Fibroblast of lung (primary cell): Measurements from ENCODE around the gene RNF224.

Experiments
- EZH2 ChIP-seq: IDR thresholded peaks from 2 replicates; pipeline ENCODE4 v1.5.1; 2012; ENCODE audit warnings: low read length, control low read depth, mild to moderate bottlenecking; ENCODE audit errors: missing control alignments
- TF ChIP-seq, protein P1 (sequence below), 2 donors: IDR thresholded peaks in 1 of 2; conservative IDR thresholded peaks in 1 of 2; 1 replicate in 1 of 2; 2 replicates in 1 of 2; pipeline ENCODE4 v1.5.1; 2011 to 2012; ENCODE audit warnings: low read length in 2 of 2, control low read depth in 1 of 2, inconsistent platforms in 1 of 2, low read depth in 1 of 2, mild to moderate bottlenecking in 1 of 2

DNA sequence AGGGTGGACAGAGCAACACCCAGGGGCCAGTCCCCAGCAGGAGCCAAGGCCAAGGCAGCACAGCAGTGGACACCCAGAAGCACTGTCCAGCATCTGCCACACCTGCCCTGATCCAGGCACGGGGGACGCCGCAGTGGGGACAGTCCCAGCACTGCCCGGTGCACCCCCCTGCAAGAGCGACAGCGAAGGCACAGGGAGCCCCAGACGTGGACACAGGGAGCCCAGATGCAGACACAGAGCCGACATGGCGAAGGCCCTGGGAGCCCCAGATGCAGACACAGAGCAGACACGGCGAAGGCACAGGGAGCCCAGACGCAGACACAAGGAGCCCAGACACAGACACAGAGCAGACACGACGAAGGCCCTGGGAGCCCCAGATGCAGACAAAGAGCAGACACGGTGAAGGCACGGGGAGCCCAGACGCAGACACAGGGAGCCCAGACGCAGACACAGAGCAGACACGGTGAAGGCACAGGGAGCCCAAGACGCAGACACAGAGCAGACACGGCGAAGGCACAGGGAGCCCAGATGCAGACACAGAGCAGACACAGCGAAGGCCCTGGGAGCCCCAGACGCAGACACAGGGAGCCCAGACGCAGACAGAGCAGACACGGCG is 43.2 kb upstream of the RNF224 start:
- TF ChIP-seq EZH2 = no peak
- TF ChIP-seq, protein P1, sequence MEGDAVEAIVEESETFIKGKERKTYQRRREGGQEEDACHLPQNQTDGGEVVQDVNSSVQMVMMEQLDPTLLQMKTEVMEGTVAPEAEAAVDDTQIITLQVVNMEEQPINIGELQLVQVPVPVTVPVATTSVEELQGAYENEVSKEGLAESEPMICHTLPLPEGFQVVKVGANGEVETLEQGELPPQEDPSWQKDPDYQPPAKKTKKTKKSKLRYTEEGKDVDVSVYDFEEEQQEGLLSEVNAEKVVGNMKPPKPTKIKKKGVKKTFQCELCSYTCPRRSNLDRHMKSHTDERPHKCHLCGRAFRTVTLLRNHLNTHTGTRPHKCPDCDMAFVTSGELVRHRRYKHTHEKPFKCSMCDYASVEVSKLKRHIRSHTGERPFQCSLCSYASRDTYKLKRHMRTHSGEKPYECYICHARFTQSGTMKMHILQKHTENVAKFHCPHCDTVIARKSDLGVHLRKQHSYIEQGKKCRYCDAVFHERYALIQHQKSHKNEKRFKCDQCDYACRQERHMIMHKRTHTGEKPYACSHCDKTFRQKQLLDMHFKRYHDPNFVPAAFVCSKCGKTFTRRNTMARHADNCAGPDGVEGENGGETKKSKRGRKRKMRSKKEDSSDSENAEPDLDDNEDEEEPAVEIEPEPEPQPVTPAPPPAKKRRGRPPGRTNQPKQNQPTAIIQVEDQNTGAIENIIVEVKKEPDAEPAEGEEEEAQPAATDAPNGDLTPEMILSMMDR (conservative IDR thresholded peaks at IDR 0.05 in 1 of 2, IDR thresholded peaks at IDR 0.05 in 1 of 2; ENCODE audit: low read depth in 1 of 2, low read length in 2 of 2) = no peak
